ENCODE data around the gene IL25. TPM values are rescaled to one million over a fixed set of nuclear protein-coding genes. Genes with fewer than 3 reads are reported as not detected.

Gene IL25
- total RNA-seq, 1 experiment from 2014 or later, result not detected

- ATAC-seq, result no peak
- H3K9me3 ChIP-seq (ENCODE audit: control insufficient read depth, insufficient read depth, low read depth, low read length), result no peaks in the 10 kb centered on the region
- DNase-seq (ENCODE audit: low read depth, low spot score), result no peak
- POLR2A ChIA-PET, result no interaction called here
- BruUV-seq (replicated peaks), result no TSS peak
- CTCF ChIA-PET, result interaction anchor here (0.5 to 1.5 kb wide), 3 partner anchors 20 to 53 kb away, joined by 4 to 7 read pairs (median 4); partner anchors contain the start of gene BCL2L2
- no peaks in the 10 kb centered on the region for H3K36me3 ChIP-seq (ENCODE audit: control insufficient read depth, insufficient read depth, low read length)
- no peak overlapping the region for H3K27ac ChIP-seq (ENCODE audit: low read length)
- TF ChIP-seq CTCF (IDR thresholded peaks at IDR 0.05) (no peak), TCF7L2 (IDR thresholded peaks at IDR 0.05; ENCODE audit: low read depth, low read length) (no peak), SIN3A (IDR thresholded peaks at IDR 0.05; ENCODE audit: borderline replicate concordance, insufficient read depth, low read depth, low read length) (no peak), POLR2AphosphoS5 (IDR thresholded peaks at IDR 0.05; ENCODE audit: low read depth, low read length) (no peak)
- TF ChIP-seq, protein P1, sequence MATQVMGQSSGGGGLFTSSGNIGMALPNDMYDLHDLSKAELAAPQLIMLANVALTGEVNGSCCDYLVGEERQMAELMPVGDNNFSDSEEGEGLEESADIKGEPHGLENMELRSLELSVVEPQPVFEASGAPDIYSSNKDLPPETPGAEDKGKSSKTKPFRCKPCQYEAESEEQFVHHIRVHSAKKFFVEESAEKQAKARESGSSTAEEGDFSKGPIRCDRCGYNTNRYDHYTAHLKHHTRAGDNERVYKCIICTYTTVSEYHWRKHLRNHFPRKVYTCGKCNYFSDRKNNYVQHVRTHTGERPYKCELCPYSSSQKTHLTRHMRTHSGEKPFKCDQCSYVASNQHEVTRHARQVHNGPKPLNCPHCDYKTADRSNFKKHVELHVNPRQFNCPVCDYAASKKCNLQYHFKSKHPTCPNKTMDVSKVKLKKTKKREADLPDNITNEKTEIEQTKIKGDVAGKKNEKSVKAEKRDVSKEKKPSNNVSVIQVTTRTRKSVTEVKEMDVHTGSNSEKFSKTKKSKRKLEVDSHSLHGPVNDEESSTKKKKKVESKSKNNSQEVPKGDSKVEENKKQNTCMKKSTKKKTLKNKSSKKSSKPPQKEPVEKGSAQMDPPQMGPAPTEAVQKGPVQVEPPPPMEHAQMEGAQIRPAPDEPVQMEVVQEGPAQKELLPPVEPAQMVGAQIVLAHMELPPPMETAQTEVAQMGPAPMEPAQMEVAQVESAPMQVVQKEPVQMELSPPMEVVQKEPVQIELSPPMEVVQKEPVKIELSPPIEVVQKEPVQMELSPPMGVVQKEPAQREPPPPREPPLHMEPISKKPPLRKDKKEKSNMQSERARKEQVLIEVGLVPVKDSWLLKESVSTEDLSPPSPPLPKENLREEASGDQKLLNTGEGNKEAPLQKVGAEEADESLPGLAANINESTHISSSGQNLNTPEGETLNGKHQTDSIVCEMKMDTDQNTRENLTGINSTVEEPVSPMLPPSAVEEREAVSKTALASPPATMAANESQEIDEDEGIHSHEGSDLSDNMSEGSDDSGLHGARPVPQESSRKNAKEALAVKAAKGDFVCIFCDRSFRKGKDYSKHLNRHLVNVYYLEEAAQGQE (IDR thresholded peaks at IDR 0.05; ENCODE audit: insufficient read depth in 1 of 2, low read depth in 2 of 2, low read length in 1 of 2), result no peak
- peaks cover 6% of the 10 kb centered on the region; the same call in 1 of the 2 replicates for H3K27me3 ChIP-seq (ENCODE audit: control insufficient read depth, insufficient read depth, low read length)
- intact Hi-C loops (cut with micrococcal nuclease; ENCODE audit: unreplicated experiment), result no loop called here
- no peaks in the 10 kb centered on the region for H3K4me1 ChIP-seq (ENCODE audit: control insufficient read depth, insufficient read depth, low read length)
- in situ Hi-C loops (cut with HindIII; ENCODE audit: low pct_unique_long_range_greater_than_20kb, low sequenced_read_pairs), result no loop called here
- H3K4me3 ChIP-seq (ENCODE audit: low read depth in 2 of 2, low read length in 2 of 2), result no peak overlapping the region
Measured at GRCh38 chr14:23359722-23360447, 12.7 kb upstream of the IL25 start.

- ATAC-seq, result peak; percentile 55; the same call in 1 of the 2 replicates
Measured at GRCh38 chr14:23360496-23360895, 12.1 kb upstream of the IL25 start.

More at GRCh38 chr14:23360496-23360895, 12.1 kb upstream of the IL25 start:
- in situ Hi-C loops (cut with HindIII; ENCODE audit: low pct_unique_long_range_greater_than_20kb, low sequenced_read_pairs) (no loop called here), intact Hi-C loops (cut with micrococcal nuclease; ENCODE audit: unreplicated experiment) (no loop called here)
- Histone ChIP-seq H3K36me3 (ENCODE audit: control insufficient read depth, insufficient read depth, low read length) (no peaks in the 10 kb centered on the region), H3K9me3 (ENCODE audit: control insufficient read depth, insufficient read depth, low read depth, low read length) (no peaks in the 10 kb centered on the region), H3K27me3 (ENCODE audit: control insufficient read depth, insufficient read depth, low read length) (peaks cover 3% of the 10 kb centered on the region; the same call in 1 of the 2 replicates), H3K4me3 (ENCODE audit: low read depth in 2 of 2, low read length in 2 of 2) (no peak overlapping the region), H3K4me1 (ENCODE audit: control insufficient read depth, insufficient read depth, low read length) (no peaks in the 10 kb centered on the region), H3K27ac (ENCODE audit: low read length) (no peak overlapping the region)
- TF ChIP-seq CTCF (IDR thresholded peaks at IDR 0.05) (peak; percentile 30; the same call in 1 of the 2 replicates), TCF7L2 (IDR thresholded peaks at IDR 0.05; ENCODE audit: low read depth, low read length) (no peak), SIN3A (IDR thresholded peaks at IDR 0.05; ENCODE audit: borderline replicate concordance, insufficient read depth, low read depth, low read length) (no peak), POLR2AphosphoS5 (IDR thresholded peaks at IDR 0.05; ENCODE audit: low read depth, low read length) (no peak)
- TF ChIP-seq, protein P1 (IDR thresholded peaks at IDR 0.05; ENCODE audit: insufficient read depth in 1 of 2, low read depth in 2 of 2, low read length in 1 of 2), result no peak
- ChIA-PET POLR2A (no interaction called here), CTCF (interaction anchor here (0.5 to 1.5 kb wide), 4 partner anchors 19 to 54 kb away, joined by 3 to 7 read pairs (median 4); partner anchors contain the start of gene BCL2L2)
- no TSS peak for BruUV-seq (replicated peaks)
- no peak for DNase-seq (ENCODE audit: low read depth, low spot score)
